GM12878 (cell line): ENCODE measurements around the gene SLC38A4. TPM values are rescaled to one million over a fixed set of nuclear protein-coding genes. Genes with fewer than 3 reads are reported as not detected.

Experiments used
- ATAC-seq: fragments of 200-7000 bp; cut with Tn5 transposase; 3 replicates; pipeline ENCODE4 v1.9.1; 2020; ENCODE audit warnings: mild to moderate bottlenecking, moderate library complexity
- BruUV-seq: library from RNA; stranded (reverse); fragments of 400-500 nt; replicated peaks from 2 replicates; lab custom pipeline; 2021; lab: Mats Ljungman, UMichigan
- CTCF ChIA-PET: fragments of 300-600 bp; sonication (Branson Sonifier 250); formaldehyde crosslinking; extraction: SDS; loops from one replicate; lab custom pipeline; 2021; ENCODE audit warnings: inconsistent platforms; lab: Yijun Ruan, JAX
- POLR2A ChIA-PET: fragments of 350-600 bp; formaldehyde crosslinking; extraction: SDS; loops from one replicate; lab custom pipeline; 2021; ENCODE audit warnings: inconsistent platforms; lab: Charles Lee
- RAD21 ChIA-PET: fragments of 300-600 bp; sonication (Branson Sonifier 250); formaldehyde crosslinking; loops from one replicate; lab custom pipeline; 2023; ENCODE audit warnings: antibody characterized with exemption; ENCODE audit not compliant: unreplicated experiment; lab: Charles Lee
- SMC1A ChIA-PET: fragments of 300-600 bp; sonication (Branson Sonifier 250); formaldehyde crosslinking; loops from one replicate; lab custom pipeline; 2023; ENCODE audit not compliant: unreplicated experiment, uncharacterized antibody; lab: Charles Lee
- DNase-seq: peaks from one replicate; pipeline ENCODE4 v3.0.0-alpha.2; 2011; ENCODE audit warnings: low read depth, low spot score
- FAIRE-seq: peaks from 3 replicates; lab custom pipeline; 2011; peaks lifted over from hg19 to GRCh38; lab: Jason Lieb, UNC
- H2AFZ ChIP-seq: 2 replicates; pipeline ENCODE4 v1.6.0; 2011; ENCODE audit warnings: low read depth, low read length, control low read depth; ENCODE audit not compliant: control insufficient read depth
- H3K27ac ChIP-seq: 2 replicates; pipeline ENCODE4 v1.5.1; 2011; ENCODE audit warnings: control low read depth; ENCODE audit not compliant: control insufficient read depth, insufficient read depth
- H3K27me3 ChIP-seq, 2 experiments: replicated peaks in 1 of 2; 2 replicates each; pipeline versions ENCODE4 v1.6.0 to v1.6.1; 2011; ENCODE audit warnings: low read length in 1 of 2; ENCODE audit not compliant: control insufficient read depth in 2 of 2, insufficient read depth in 2 of 2
- H3K36me3 ChIP-seq, 2 experiments: 2 replicates each; pipeline ENCODE4 v1.5.1; 2011; ENCODE audit warnings: low read length in 1 of 2; ENCODE audit not compliant: control insufficient read depth in 2 of 2, insufficient read depth in 2 of 2
- H3K4me1 ChIP-seq: 2 replicates; pipeline ENCODE4 v1.6.1; 2011; ENCODE audit warnings: mild to moderate bottlenecking, low read length, moderate library complexity, mixed read lengths; ENCODE audit not compliant: control insufficient read depth, insufficient read depth
- H3K4me2 ChIP-seq: 2 replicates; pipeline ENCODE4 v1.6.0; 2011; ENCODE audit warnings: control low read depth; ENCODE audit not compliant: control insufficient read depth, insufficient read depth
- H3K4me3 ChIP-seq: fragments of 200-600 bp; sonication (generic); 2 replicates; pipeline ENCODE4 v1.5.1; 2016
- H3K79me2 ChIP-seq: 2 replicates; pipeline ENCODE4 v1.6.0; 2011; ENCODE audit warnings: low read length; ENCODE audit not compliant: control insufficient read depth, insufficient read depth
- H3K9ac ChIP-seq: 2 replicates; pipeline ENCODE4 v1.8.0; 2011; ENCODE audit warnings: low read length, control low read depth, mixed read lengths; ENCODE audit not compliant: control insufficient read depth, insufficient read depth
- H3K9me3 ChIP-seq: replicated peaks from 3 replicates; pipeline ENCODE4 v1.5.1; 2011; ENCODE audit warnings: mild to moderate bottlenecking, low read length; ENCODE audit not compliant: control insufficient read depth, insufficient read depth
- H4K20me1 ChIP-seq: 2 replicates; pipeline ENCODE4 v1.6.0; 2011; ENCODE audit not compliant: control insufficient read depth, insufficient read depth
- BCL3 ChIP-seq: IDR thresholded peaks from 2 replicates; pipeline ENCODE4 v1.6.1; 2011; ENCODE audit warnings: borderline replicate concordance, low read depth, mild to moderate bottlenecking, moderate library complexity, low read length; ENCODE audit not compliant: insufficient read depth, poor library complexity, severe bottlenecking
- BCLAF1 ChIP-seq: fragments of 450-650 bp; IDR thresholded peaks from 2 replicates; pipeline ENCODE4 v1.6.1; 2017; ENCODE audit warnings: antibody characterized with exemption, mild to moderate bottlenecking, moderate library complexity
- IRF5 ChIP-seq: fragments of 450-650 bp; IDR thresholded peaks from 2 replicates; pipeline ENCODE4 v1.6.1; 2017; ENCODE audit warnings: borderline replicate concordance
- JUND ChIP-seq: IDR thresholded peaks from 2 replicates; pipeline ENCODE4 v1.6.1; 2012; ENCODE audit warnings: low read depth, mild to moderate bottlenecking, low read length, improper control_type of control experiment, moderate library complexity
- NBN ChIP-seq: fragments of 450-650 bp; IDR thresholded peaks from 2 replicates; pipeline ENCODE4 v1.6.1; 2016
- NFIC ChIP-seq: IDR thresholded peaks from 2 replicates; pipeline ENCODE4 v1.6.1; 2012; ENCODE audit warnings: low read depth, mild to moderate bottlenecking, inconsistent platforms, low read length, moderate library complexity
- NFYA ChIP-seq: IDR thresholded peaks from 2 replicates; pipeline ENCODE4 v1.6.1; 2011; ENCODE audit warnings: low read depth, mild to moderate bottlenecking, low read length, improper control_type of control experiment, borderline replicate concordance
- PML ChIP-seq: IDR thresholded peaks from 2 replicates; pipeline ENCODE4 v1.6.1; 2012; ENCODE audit warnings: low read length, inconsistent platforms
- POLR2AphosphoS2 ChIP-seq: IDR thresholded peaks from 2 replicates; pipeline ENCODE4 v1.6.1; 2011; ENCODE audit warnings: low read depth, mild to moderate bottlenecking, low read length, improper control_type of control experiment, moderate library complexity
- SIX5 ChIP-seq: IDR thresholded peaks from 2 replicates; pipeline ENCODE4 v1.6.1; 2011; ENCODE audit warnings: mild to moderate bottlenecking, low read depth, low read length, moderate library complexity; ENCODE audit not compliant: severe bottlenecking
- USF1 ChIP-seq: IDR thresholded peaks from 2 replicates; pipeline ENCODE4 v1.6.1; 2011; ENCODE audit warnings: borderline replicate concordance, low read depth, mild to moderate bottlenecking, moderate library complexity, mixed read lengths, low read length; ENCODE audit not compliant: insufficient read depth; ENCODE audit errors: extremely low read length
- WGBS: methylation state at CpG from one replicate; pipeline ENCODE4 v1.1.6; 2016; ENCODE audit warnings: low lambda C conversion rate; ENCODE audit not compliant: insufficient replicate concordance, insufficient coverage; ENCODE audit errors: missing lambda C conversion rate; 5-methylcytosine and 5-hydroxymethylcytosine counted together
- in situ Hi-C: fragments of 300-500 bp; cut with MboI; formaldehyde crosslinking; loops from 9 replicates; pipeline ENCODE4 v1.14.3; 2018; ENCODE audit warnings: mixed read lengths
- intact Hi-C: fragments of 100-400 bp; cut with micrococcal nuclease; formaldehyde crosslinking; loops from one replicate; pipeline ENCODE4 v1.14.2; 2022; ENCODE audit not compliant: unreplicated experiment
- polyA plus RNA-seq, 11 experiments: library from polyadenylated mRNA; depleted of rRNA in 4 of 11; unstranded in 6 of 11; stranded (reverse) in 5 of 11; fragments of >200 nt; fragmentation: Nextera tagmentation in 4 of 11; fragmentation: Illumina TruSeq in 1 of 11; extraction: Ambion mirVana in 4 of 11; extraction: Trizol in 1 of 11; gene quantifications; 1 replicate in 1 of 11; 2 replicates in 10 of 11; pipeline versions ENCODE4 v1.2.1 to v1.2.3, GENCODE V29; 2011 to 2016; ENCODE audit warnings: inconsistent platforms in 2 of 11, missing spikeins in 2 of 11, low read depth in 1 of 11
- total RNA-seq, 4 experiments: library from RNA; depleted of rRNA in 3 of 4; stranded (reverse); fragments of >200 nt in 3 of 4; fragmentation: Illumina TruSeq in 1 of 4; extraction: Trizol in 1 of 4; gene quantifications; 2 replicates each; pipeline versions ENCODE4 v1.2.1 to v1.2.3, GENCODE V29; 2013 to 2021

Gene SLC38A4
- total and polyA plus RNA-seq, 10 of the 15 experiments (the other 5 are each of a cell fraction or from before 2014, with no cell fraction given): 0.04 to 0.52 (median 0.13) TPM; not detected in 2

GRCh38 chr12:46749322-46749721 lies 76.5 kb downstream of the SLC38A4 start:
- H2AFZ ChIP-seq: no peak overlapping the region
- H3K79me2 ChIP-seq: no peaks in the 10 kb centered on the region
- in situ Hi-C loops: no loop called here
- H3K27ac ChIP-seq: no peak overlapping the region
- 74% methylated on average over 4 of the region's 4 CpGs for WGBS
- H3K9me3 ChIP-seq: no peaks in the 10 kb centered on the region
- FAIRE-seq (no peak), DNase-seq (no peak), ATAC-seq (no peak)
- no peaks in the 10 kb centered on the region for H3K27me3 ChIP-seq
- ChIA-PET POLR2A (no interaction called here), SMC1A (interaction anchor here (0.6 kb wide), 1 partner anchor 183 kb away, joined by 3 read pairs; no protein-coding TSS in a partner anchor), RAD21 (no interaction called here), CTCF (interaction anchor here (1.1 kb wide), 1 partner anchor 28 kb away, joined by 3 read pairs; no protein-coding TSS in a partner anchor)
- H3K4me2 ChIP-seq: no peak overlapping the region
- H3K36me3 ChIP-seq: no peaks in the 10 kb centered on the region
- H3K4me3 ChIP-seq: no peak overlapping the region
- no peak for TF ChIP-seq POLR2AphosphoS2
- TF ChIP-seq USF1: no peak
- no peak for TF ChIP-seq NFIC
- no peak for TF ChIP-seq JUND
- no peak overlapping the region for H3K9ac ChIP-seq
- H4K20me1 ChIP-seq: no peaks in the 10 kb centered on the region
- no TSS peak for BruUV-seq
- H3K4me1 ChIP-seq: no peaks in the 10 kb centered on the region
- intact Hi-C loops: no loop called here

DNA sequence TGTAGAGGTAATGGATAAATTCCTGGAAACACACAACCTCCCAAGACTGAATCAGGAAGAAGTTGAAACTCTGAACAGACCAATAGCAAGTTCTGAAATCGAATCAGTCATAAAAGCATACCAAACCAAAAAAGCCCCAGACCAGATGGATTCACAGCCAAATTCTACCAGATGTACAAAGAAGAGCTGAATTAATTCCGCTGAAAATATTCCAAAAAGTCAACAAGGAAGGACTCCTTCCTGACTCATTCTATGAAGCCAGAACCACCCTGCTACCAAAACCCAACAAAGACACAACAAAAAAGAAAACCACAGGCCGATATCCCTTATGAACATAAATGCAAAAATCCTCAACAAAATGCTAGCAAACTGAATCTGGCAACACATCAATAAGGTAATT lies 81.5 kb downstream of the SLC38A4 start:
- no peak for DNase-seq
- TF ChIP-seq IRF5 (no peak), BCL3 (no peak), NBN (no peak), BCLAF1 (no peak), SIX5 (no peak), PML (no peak), NFYA (no peak)

More for the DNA sequence above, 81.5 kb downstream of the SLC38A4 start:
- Histone ChIP-seq H3K4me2 (no peak overlapping the region), H4K20me1 (no peaks in the 10 kb centered on the region), H2AFZ (no peak overlapping the region), H3K27me3 (no peaks in the 10 kb centered on the region), H3K27ac (no peak overlapping the region), H3K4me3 (no peak overlapping the region), H3K9me3 (no peaks in the 10 kb centered on the region), H3K4me1 (no peaks in the 10 kb centered on the region), H3K9ac (no peak overlapping the region), H3K79me2 (no peaks in the 10 kb centered on the region), H3K36me3 (no peaks in the 10 kb centered on the region)
- ChIA-PET SMC1A (no interaction called here), RAD21 (no interaction called here), CTCF (no interaction called here), POLR2A (no interaction called here)
- FAIRE-seq: no peak
- BruUV-seq: no TSS peak
- intact Hi-C loops (no loop called here), in situ Hi-C loops (no loop called here)
- 48% methylated on average over 3 of the region's 3 CpGs for WGBS
- no peak for ATAC-seq
